ENCODE results near the gene EGR1. TPM values are rescaled to one million over a fixed set of nuclear protein-coding genes. Genes with fewer than 3 reads are reported as not detected.

The EGR1 gene
- total RNA-seq, 4 donors from 2014 or later, result 3.1 to 14.1 (median 8.8) TPM

DNA sequence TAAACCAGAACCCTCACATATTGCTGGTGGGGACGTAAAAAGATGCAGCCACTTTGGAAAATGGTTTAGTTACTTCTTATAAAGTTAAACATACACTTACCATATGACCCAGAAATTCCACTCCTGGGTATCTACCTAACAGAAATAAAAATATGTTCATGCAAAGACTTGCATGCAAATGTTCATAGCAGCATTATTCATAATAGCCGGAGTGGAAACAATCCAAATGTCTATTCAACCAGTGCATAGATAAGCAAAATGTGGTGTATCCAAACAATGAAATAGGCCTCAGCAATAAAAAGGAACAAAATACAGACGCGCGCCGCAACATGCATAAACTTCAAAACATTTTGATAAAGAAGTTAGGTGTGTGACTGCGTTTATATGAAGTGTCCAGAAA lies 11.6 kb downstream of the EGR1 start:
- no peak overlapping the region for H3K4me3 ChIP-seq
- no peak overlapping the region for H3K27ac ChIP-seq
- no peaks in the 10 kb centered on the region for H3K27me3 ChIP-seq
- no peaks in the 10 kb centered on the region for H3K9me3 ChIP-seq
- TF ChIP-seq CTCF (IDR thresholded peaks at IDR 0.05) (no peak), EP300 (IDR thresholded peaks at IDR 0.05) (no peak)
- no peaks in the 10 kb centered on the region for H3K4me1 ChIP-seq
- whole genome bisulfite sequencing, 2 donors, result 89 to 91% methylated on average over 7 of the region's 7 CpGs
- DNase-seq (ENCODE audit: low spot score in 2 of 2), result no peak
- H3K36me3 ChIP-seq, result no peaks in the 10 kb centered on the region

- TF ChIP-seq CTCF (IDR thresholded peaks at IDR 0.05) (no peak), EP300 (IDR thresholded peaks at IDR 0.05) (no peak), POLR2A (IDR thresholded peaks at IDR 0.05) (no peak)
- H3K4me3 ChIP-seq, result no peak overlapping the region
- 61 to 62% methylated on average over 4 of the region's 4 CpGs for WGBS, 2 donors
- no peaks in the 10 kb centered on the region for H3K27me3 ChIP-seq
- no peak for DNase-seq (ENCODE audit: low spot score in 2 of 2)
- H3K4me1 ChIP-seq, result no peaks in the 10 kb centered on the region
- no peaks in the 10 kb centered on the region for H3K36me3 ChIP-seq
- no peaks in the 10 kb centered on the region for H3K9me3 ChIP-seq
- no peak overlapping the region for H3K27ac ChIP-seq
Measured at GRCh38 chr5:138482638-138483037, 17.4 kb downstream of the EGR1 start.

- WGBS, 2 donors, result 84 to 87% methylated on average over 5 of the region's 5 CpGs
Measured at GRCh38 chr5:138488481-138488945, 23.2 kb downstream of the EGR1 start.

DNA sequence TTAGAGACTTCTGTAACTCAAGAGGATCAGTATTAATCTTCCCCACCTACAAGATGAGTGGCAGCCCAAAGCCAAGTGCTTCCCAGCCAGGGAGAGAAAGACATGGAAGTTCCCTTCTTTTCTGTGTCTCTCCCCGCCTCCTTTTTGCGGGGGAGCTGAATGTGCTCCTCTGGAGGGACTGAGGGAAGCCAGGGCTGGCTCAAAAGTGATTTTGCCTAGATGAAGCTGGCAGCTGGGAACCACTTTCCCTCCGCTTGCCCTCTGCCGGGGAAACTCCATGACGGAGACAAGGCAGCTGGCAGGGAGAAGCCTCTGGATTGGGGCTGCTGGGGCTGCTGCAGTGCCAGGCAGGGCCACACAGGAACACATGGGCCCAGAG lies 24.4 kb downstream of the EGR1 start:
- Histone ChIP-seq H3K27me3 (peaks cover 0 to 13% of the 10 kb centered on the region in 2 donors), H3K4me1 (peaks cover 0 to 23% (median 15%) of the 10 kb centered on the region in 4 donors), H3K27ac (no peak overlapping the region), H3K36me3 (no peaks in the 10 kb centered on the region), H3K4me3 (no peak overlapping the region), H3K9me3 (no peaks in the 10 kb centered on the region)
- DNase-seq (ENCODE audit: low spot score in 2 of 2), result no peak
- WGBS, 2 donors, result 79% methylated on average over 5 of the region's 5 CpGs
- TF ChIP-seq POLR2A (IDR thresholded peaks at IDR 0.05) (no peak), EP300 (IDR thresholded peaks at IDR 0.05) (no peak), CTCF (IDR thresholded peaks at IDR 0.05) (no peak)

More at GRCh38 chr5:138488481-138488945, 23.2 kb downstream of the EGR1 start:
- H3K4me1 ChIP-seq, result peaks cover 0 to 23% (median 15%) of the 10 kb centered on the region in 4 donors
- no peak overlapping the region for H3K27ac ChIP-seq
- H3K4me3 ChIP-seq, result no peak overlapping the region
- peaks cover 0 to 13% of the 10 kb centered on the region in 2 donors for H3K27me3 ChIP-seq
- no peak for DNase-seq (ENCODE audit: low spot score in 2 of 2)
- no peaks in the 10 kb centered on the region for H3K36me3 ChIP-seq
- H3K9me3 ChIP-seq, result no peaks in the 10 kb centered on the region
- TF ChIP-seq EP300 (IDR thresholded peaks at IDR 0.05) (no peak), CTCF (IDR thresholded peaks at IDR 0.05) (no peak), POLR2A (IDR thresholded peaks at IDR 0.05) (no peak)

GRCh38 chr5:138490648-138491283 lies 25.5 kb downstream of the EGR1 start:
- Histone ChIP-seq H3K9me3 (no peaks in the 10 kb centered on the region), H3K4me1 (peaks cover 0 to 23% (median 15%) of the 10 kb centered on the region in 4 donors), H3K4me3 (no peak overlapping the region), H3K27me3 (peaks cover 0 to 13% of the 10 kb centered on the region in 2 donors), H3K36me3 (no peaks in the 10 kb centered on the region), H3K27ac (no peak overlapping the region)
- 81 to 86% methylated on average over 11 to 12 of the region's 12 CpGs for WGBS, 2 donors
- no peak for DNase-seq (ENCODE audit: low spot score in 2 of 2)
- TF ChIP-seq POLR2A (IDR thresholded peaks at IDR 0.05), result no peak
